ENCODE results near the gene NFE2L2. TPM values are rescaled to one million over a fixed set of nuclear protein-coding genes. Genes with fewer than 3 reads are reported as not detected.

The NFE2L2 gene
- polyA plus RNA-seq, 1 of the 3 experiments (the other 2 are of a cell fraction): 40.9 TPM

GRCh38 chr2:177237932-177238331 is 26.6 kb downstream of the NFE2L2 start:
- ChIA-PET POLR2A (no interaction called here), CTCF (interaction anchor here (3.3 kb wide), 1 partner anchor 26 kb away, joined by 21 read pairs; the partner anchor contains the start of gene NFE2L2)
- no peak overlapping the region for H3K9ac ChIP-seq
- no peaks in the 10 kb centered on the region for H3K9me2 ChIP-seq
- H3F3A ChIP-seq (replicated peaks; ENCODE audit: insufficient read depth): peaks cover 26% of the 10 kb centered on the region
- H3K27ac ChIP-seq (ENCODE audit: low read depth in 2 of 2, low read length in 1 of 2): peak overlapping the region in 1 of 2 experiments; percentile 9; a peak in 2 of 4 replicates
- DNase-seq: no peak
- H3K4me1 ChIP-seq (ENCODE audit: control insufficient read depth in 1 of 2, insufficient read depth in 2 of 2, low read depth in 1 of 2, low read length in 1 of 2): peaks cover 34 to 36% of the 10 kb centered on the region in 2 experiments
- no peaks in the 10 kb centered on the region for H3K9me3 ChIP-seq
- peaks cover 96% of the 10 kb centered on the region for H3K79me2 ChIP-seq (ENCODE audit: insufficient read depth)
- H3K27me3 ChIP-seq (ENCODE audit: insufficient read depth): no peaks in the 10 kb centered on the region
- TF ChIP-seq RXRA (IDR thresholded peaks at IDR 0.05; ENCODE audit: borderline replicate concordance, low read depth) (no peak), MXI1 (IDR thresholded peaks at IDR 0.05; ENCODE audit: low read depth, low read length) (no peak), EP300 (IDR thresholded peaks at IDR 0.05; ENCODE audit: borderline replicate concordance in 1 of 2, low read depth in 1 of 2, low read length in 1 of 2) (no peak), FOXJ3 (CRISPR knock-in tag; IDR thresholded peaks at IDR 0.05) (no peak), MAX (IDR thresholded peaks at IDR 0.05; ENCODE audit: low read depth) (no peak), TEAD4 (IDR thresholded peaks at IDR 0.05; ENCODE audit: borderline replicate concordance, insufficient read depth) (no peak), FOXM1 (IDR thresholded peaks at IDR 0.05; ENCODE audit: low read depth) (no peak), USF2 (IDR thresholded peaks at IDR 0.05; ENCODE audit: borderline replicate concordance, low read depth, low read length) (no peak), YY1 (IDR thresholded peaks at IDR 0.05; ENCODE audit: low read depth) (no peak), TCF12 (IDR thresholded peaks at IDR 0.05) (no peak), MEF2A (IDR thresholded peaks at IDR 0.05; ENCODE audit: borderline replicate concordance, low read depth) (no peak)
- no peak overlapping the region for H3K4me3 ChIP-seq (ENCODE audit: low read depth in 2 of 2, low read length in 1 of 2)
- peaks cover 44% of the 10 kb centered on the region for H4K20me1 ChIP-seq (ENCODE audit: insufficient read depth)
- WGBS (ENCODE audit: low lambda C conversion rate): 81% methylated on average over 2 of the region's 2 CpGs
- peaks cover 16 to 26% of the 10 kb centered on the region in 2 experiments for H3K36me3 ChIP-seq (replicated peaks in 1 of 2; ENCODE audit: control insufficient read depth in 1 of 2, insufficient read depth in 2 of 2, low read length in 1 of 2)
- H2AFZ ChIP-seq (ENCODE audit: low read depth): no peak overlapping the region
- no peak overlapping the region for H3K4me2 ChIP-seq

GRCh38 chr2:177235855-177236437 is 28.6 kb downstream of the NFE2L2 start:
- H2AFZ ChIP-seq (ENCODE audit: low read depth): no peak overlapping the region
- POLR2A ChIA-PET: interaction anchor here (0.7 kb wide), 1 partner anchor 74 kb away, joined by 3 read pairs; no protein-coding TSS in a partner anchor
- no peaks in the 10 kb centered on the region for H3K9me2 ChIP-seq
- CTCF ChIA-PET: interaction anchor here (0.7 to 1.2 kb wide), 2 partner anchors 9 to 71 kb away, joined by 3 to 5 read pairs; no protein-coding TSS in a partner anchor
- TF ChIP-seq RAD21 (IDR thresholded peaks at IDR 0.05; ENCODE audit: low read length) (no peak), ZBTB33 (IDR thresholded peaks at IDR 0.05; ENCODE audit: borderline replicate concordance, low read depth) (no peak), PBX3 (IDR thresholded peaks at IDR 0.05) (no peak), NRF1 (IDR thresholded peaks at IDR 0.05; ENCODE audit: low read depth, low read length) (no peak), EP300 (IDR thresholded peaks at IDR 0.05; ENCODE audit: borderline replicate concordance in 1 of 2, low read depth in 1 of 2, low read length in 1 of 2) (no peak), FOSL2 (IDR thresholded peaks at IDR 0.05; ENCODE audit: borderline replicate concordance, low read depth) (no peak), NFIC (IDR thresholded peaks at IDR 0.05; ENCODE audit: borderline replicate concordance) (no peak), JUND (IDR thresholded peaks at IDR 0.05) (no peak)
- DNase-seq: no peak
- H4K20me1 ChIP-seq (ENCODE audit: insufficient read depth): peaks cover 44% of the 10 kb centered on the region
- no peak overlapping the region for H3K4me2 ChIP-seq
- WGBS (ENCODE audit: low lambda C conversion rate): 98% methylated on average over 6 of the region's 6 CpGs
- peaks cover 36 to 45% of the 10 kb centered on the region in 2 experiments for H3K36me3 ChIP-seq (replicated peaks in 1 of 2; ENCODE audit: control insufficient read depth in 1 of 2, insufficient read depth in 2 of 2, low read length in 1 of 2)
- no peaks in the 10 kb centered on the region for H3K27me3 ChIP-seq (ENCODE audit: insufficient read depth)
- H3K4me1 ChIP-seq (ENCODE audit: control insufficient read depth in 1 of 2, insufficient read depth in 2 of 2, low read depth in 1 of 2, low read length in 1 of 2): peaks cover 17 to 21% of the 10 kb centered on the region in 2 experiments
- H3K9ac ChIP-seq: no peak overlapping the region
- H3K9me3 ChIP-seq: no peaks in the 10 kb centered on the region
- H3K4me3 ChIP-seq (ENCODE audit: low read depth in 2 of 2, low read length in 1 of 2): no peak overlapping the region
- H3F3A ChIP-seq (replicated peaks; ENCODE audit: insufficient read depth): peaks cover 15% of the 10 kb centered on the region
- H3K27ac ChIP-seq (ENCODE audit: low read depth in 2 of 2, low read length in 1 of 2): no peak overlapping the region
- H3K79me2 ChIP-seq (ENCODE audit: insufficient read depth): peaks cover 84% of the 10 kb centered on the region
